Upper lobe of right lung (tissue), 1 donor: ENCODE measurements around the gene PF4V1. TPM values are rescaled to one million over a fixed set of nuclear protein-coding genes. Genes with fewer than 3 reads are reported as not detected.

Experiments used
- ATAC-seq: fragments of 200-7000 bp; cut with Tn5 transposase; one replicate; pipeline ENCODE4 v1.9.1; 2020; ENCODE audit warnings: mild to moderate bottlenecking, moderate library complexity
- DNase-seq: peaks from one replicate; pipeline ENCODE4 v3.0.0-alpha.2; 2020
- H3K27ac ChIP-seq: fragments of 200-600 bp; one replicate; pipeline ENCODE4 v1.8.0; 2022
- H3K27me3 ChIP-seq: fragments of 200-600 bp; one replicate; pipeline ENCODE4 v1.8.0; 2022; ENCODE audit warnings: mild to moderate bottlenecking
- H3K36me3 ChIP-seq: fragments of 200-600 bp; one replicate; pipeline ENCODE4 v1.8.0; 2022
- H3K4me1 ChIP-seq: fragments of 200-600 bp; one replicate; pipeline ENCODE4 v1.8.0; 2022
- H3K4me3 ChIP-seq: fragments of 200-600 bp; one replicate; pipeline ENCODE4 v1.8.0; 2022; ENCODE audit warnings: mild to moderate bottlenecking
- H3K9me3 ChIP-seq: fragments of 200-600 bp; one replicate; pipeline ENCODE4 v1.8.0; 2022
- CTCF ChIP-seq: fragments of 200-600 bp; IDR thresholded peaks from one replicate; pipeline ENCODE4 v1.8.0; 2022; ENCODE audit warnings: antibody characterized with exemption
- intact Hi-C: fragments of 100-400 bp; cut with DNase I; formaldehyde crosslinking; loops from one replicate; pipeline ENCODE4 v1.11.0; 2022
- total RNA-seq: library from RNA; stranded (reverse); fragmentation: NEBNext Ultra II Directional; extraction: Animal tissue kit (Norgen Biotek cat#: 25700); gene quantifications from one replicate; pipeline ENCODE4 v1.2.1, GENCODE V29; 2021
- donor health status: DM: no; HTN: yes; CAD: no; lungs with severe emphysema.

PF4V1 gene
- total RNA-seq, 1 donor from 2014 or later = not detected

GRCh38 chr4:73831569-73831968 lies 21.5 kb upstream of the PF4V1 start:
- Histone ChIP-seq H3K9me3 (peaks cover 6% of the 10 kb centered on the region), H3K4me1 (no peaks in the 10 kb centered on the region), H3K36me3 (no peaks in the 10 kb centered on the region), H3K27me3 (no peaks in the 10 kb centered on the region), H3K27ac (no peak overlapping the region), H3K4me3 (no peak overlapping the region)
- intact Hi-C loops = no loop called here
- ATAC-seq (no peak), DNase-seq (no peak)
- TF ChIP-seq CTCF = no peak

GRCh38 chr4:73832651-73833237 lies 20.4 kb upstream of the PF4V1 start:
- Histone ChIP-seq H3K4me3 (no peak overlapping the region), H3K27me3 (no peaks in the 10 kb centered on the region), H3K27ac (no peak overlapping the region), H3K36me3 (no peaks in the 10 kb centered on the region), H3K9me3 (peaks cover 3% of the 10 kb centered on the region), H3K4me1 (peaks cover 3% of the 10 kb centered on the region)
- ATAC-seq (no peak), DNase-seq (no peak)
- TF ChIP-seq CTCF = no peak
- intact Hi-C loops = no loop called here

- peaks cover 3% of the 10 kb centered on the region for H3K4me1 ChIP-seq
- intact Hi-C loops = no loop called here
- ATAC-seq = peak; percentile 81
- H3K36me3 ChIP-seq = no peaks in the 10 kb centered on the region
- no peaks in the 10 kb centered on the region for H3K9me3 ChIP-seq
- no peak for TF ChIP-seq CTCF
- H3K27ac ChIP-seq = no peak within 1 kb of the TSS
- H3K4me3 ChIP-seq = peak within 1 kb of the TSS; percentile 42
- peak; percentile 75 for DNase-seq
- no peaks in the 10 kb centered on the region for H3K27me3 ChIP-seq
Observed at GRCh38 chr4:73836373-73837279, 16.5 kb upstream of the PF4V1 start, which contains the start of gene CXCL6. Gene CXCL6, plus strand, starts transcription at chr4:73836678. Its CDS starts 73 bp downstream, at chr4:73836751.

- H3K9me3 ChIP-seq = no peaks in the 10 kb centered on the region
- H3K27ac ChIP-seq = no peak overlapping the region
- DNase-seq (no peak), ATAC-seq (no peak)
- no peaks in the 10 kb centered on the region for H3K36me3 ChIP-seq
- H3K4me3 ChIP-seq = no peak overlapping the region
- H3K27me3 ChIP-seq = no peaks in the 10 kb centered on the region
- H3K4me1 ChIP-seq = peaks cover 3% of the 10 kb centered on the region
- no peak for TF ChIP-seq CTCF
- intact Hi-C loops = no loop called here
Observed at GRCh38 chr4:73839071-73839470, 14.0 kb upstream of the PF4V1 start.

GRCh38 chr4:73839715-73840114 lies 13.4 kb upstream of the PF4V1 start:
- no peak for ATAC-seq
- no peak overlapping the region for H3K4me3 ChIP-seq
- no peak for TF ChIP-seq CTCF

More at GRCh38 chr4:73839715-73840114, 13.4 kb upstream of the PF4V1 start:
- H3K27ac ChIP-seq = no peak overlapping the region
- intact Hi-C loops = no loop called here
- no peaks in the 10 kb centered on the region for H3K27me3 ChIP-seq
- H3K9me3 ChIP-seq = no peaks in the 10 kb centered on the region
- DNase-seq = no peak
- H3K36me3 ChIP-seq = no peaks in the 10 kb centered on the region
- peaks cover 3% of the 10 kb centered on the region for H3K4me1 ChIP-seq
